HG02759 (cell line): Measurements from ENCODE around the gene PTPRD.

Source experiments
- ATAC-seq: cut with Tn5 transposase; IDR thresholded peaks from one replicate; pipeline ENCODE4 v1.9.1; 2021; ENCODE audit warnings: mild to moderate bottlenecking, moderate library complexity; ENCODE audit not compliant: unreplicated experiment

The PTPRD gene

DNA sequence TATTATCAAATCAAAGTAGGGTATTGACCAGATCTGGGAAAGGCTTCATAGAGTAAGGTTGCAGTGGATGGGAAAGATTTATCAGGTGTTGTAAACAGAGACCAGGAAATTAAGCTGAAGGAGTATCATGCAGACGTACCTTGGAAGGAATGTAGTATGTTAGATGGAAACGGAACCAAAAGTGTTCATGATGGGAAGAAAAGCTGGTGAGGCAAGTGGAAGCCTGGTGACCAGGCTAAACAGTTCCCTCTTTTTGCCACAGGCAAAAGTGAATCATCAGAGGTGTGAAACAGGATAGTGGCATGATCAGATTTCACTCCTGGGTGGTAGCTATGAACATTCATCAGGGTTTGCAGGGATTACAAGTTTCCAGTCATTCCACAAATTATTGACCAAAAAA lies 2033.1 kb downstream of the PTPRD start:
- no peak for ATAC-seq

DNA sequence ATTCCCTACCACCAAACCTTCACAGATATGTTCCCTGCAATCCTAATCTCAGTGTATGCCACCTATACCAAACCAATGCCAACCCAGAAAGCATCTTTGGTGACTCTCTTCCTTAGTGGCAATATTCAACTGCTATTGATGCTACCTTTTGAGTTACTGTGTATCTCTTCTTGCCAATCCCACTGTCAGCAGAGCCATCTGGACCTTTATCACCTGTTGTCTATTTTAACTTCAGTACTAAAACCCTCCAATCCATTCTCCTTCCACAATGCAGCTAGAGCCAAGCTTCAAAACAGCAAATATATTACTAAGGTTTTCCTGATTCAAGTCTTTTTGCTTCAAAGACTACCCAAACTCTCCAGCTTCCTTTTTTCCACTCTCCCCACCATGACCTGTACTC lies 2036.1 kb downstream of the PTPRD start:
- no peak for ATAC-seq

GRCh38 chr9:8574846-8575245 lies 2038.0 kb downstream of the PTPRD start:
- no peak for ATAC-seq

GRCh38 chr9:8572209-8572608 lies 2040.6 kb downstream of the PTPRD start:
- no peak for ATAC-seq

DNA sequence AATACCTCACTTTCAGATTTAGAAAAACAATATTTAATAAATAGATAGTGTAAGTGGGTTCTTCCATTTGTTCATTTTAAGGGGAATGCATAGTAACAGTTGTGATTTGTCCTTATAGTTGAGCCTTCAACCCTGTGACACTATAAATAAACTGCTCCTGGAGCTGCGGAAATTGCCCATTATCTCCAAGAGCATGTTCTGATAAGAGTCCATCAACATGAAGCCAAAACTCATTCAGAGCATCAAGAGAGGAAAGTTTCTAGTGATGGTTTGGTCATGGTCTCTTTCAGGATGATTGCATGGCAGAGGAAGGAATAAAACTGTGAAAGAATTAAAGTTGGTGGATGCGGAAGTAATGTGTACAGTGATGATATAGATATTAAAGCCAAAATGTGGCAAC lies 2041.2 kb downstream of the PTPRD start:
- no peak for ATAC-seq

DNA sequence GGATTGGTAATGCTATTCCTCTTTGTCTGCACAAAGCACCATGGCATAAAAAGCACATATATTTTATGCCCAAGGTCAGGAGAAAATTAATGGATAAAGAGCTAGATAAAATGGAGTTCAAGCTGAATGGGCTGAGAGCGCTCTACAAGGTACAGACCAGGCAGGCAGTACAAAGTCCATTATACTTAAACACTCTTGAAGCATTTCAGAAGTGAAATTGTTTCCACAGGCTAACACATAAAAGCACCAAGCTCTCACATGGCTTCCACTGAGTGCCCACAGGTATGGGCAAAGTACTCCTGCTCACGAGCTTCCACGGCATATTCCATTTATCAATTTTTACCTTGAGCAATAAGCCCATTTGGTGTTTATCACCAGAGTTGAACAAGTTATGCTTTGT lies 2042.0 kb downstream of the PTPRD start:
- ATAC-seq = no peak

DNA sequence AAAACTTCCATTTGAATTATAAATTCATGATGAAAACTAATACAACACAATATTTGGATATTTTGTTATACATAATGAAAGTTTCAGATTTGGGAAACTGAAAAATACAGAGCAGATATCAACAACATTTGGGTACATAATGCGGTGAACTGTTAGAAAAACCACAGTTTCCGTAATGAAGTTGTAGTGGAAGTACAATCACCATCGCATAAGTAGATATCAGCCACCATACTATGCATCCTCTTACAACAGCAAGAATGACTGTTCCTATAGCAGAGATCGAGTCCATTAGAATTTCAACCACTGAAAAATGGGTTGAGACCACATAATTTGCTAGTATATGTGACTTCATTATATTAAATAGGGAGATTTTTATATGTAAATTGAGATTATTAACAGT lies 2043.0 kb downstream of the PTPRD start:
- no peak for ATAC-seq

DNA sequence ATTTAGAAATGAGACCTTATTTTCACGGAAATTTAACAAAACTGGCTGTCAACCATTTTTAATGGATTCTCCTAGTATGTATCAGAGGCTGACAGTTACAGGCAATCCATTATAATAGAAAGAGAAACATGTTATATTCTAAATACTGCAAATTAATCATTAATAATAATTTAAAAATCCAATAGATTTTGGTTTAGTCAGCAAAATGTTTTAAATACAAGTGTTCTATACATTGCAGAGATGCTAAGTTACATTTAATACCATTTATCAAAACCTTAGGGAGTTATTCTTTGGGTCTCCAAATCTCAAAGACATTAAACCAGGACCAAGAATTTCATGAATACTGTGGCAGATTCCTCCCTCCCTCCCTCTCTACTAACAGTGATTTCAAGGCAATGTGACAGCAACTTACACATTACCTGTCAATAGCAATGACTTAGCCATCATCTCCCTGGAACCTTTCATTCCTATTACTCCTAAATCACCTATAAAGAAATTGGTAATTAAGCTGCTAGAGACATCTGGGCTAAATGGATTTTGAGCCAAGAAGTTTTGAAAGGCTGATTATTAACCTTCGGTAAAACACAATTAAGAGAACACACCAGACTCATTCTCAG lies 2044.7 kb downstream of the PTPRD start:
- no peak for ATAC-seq

DNA sequence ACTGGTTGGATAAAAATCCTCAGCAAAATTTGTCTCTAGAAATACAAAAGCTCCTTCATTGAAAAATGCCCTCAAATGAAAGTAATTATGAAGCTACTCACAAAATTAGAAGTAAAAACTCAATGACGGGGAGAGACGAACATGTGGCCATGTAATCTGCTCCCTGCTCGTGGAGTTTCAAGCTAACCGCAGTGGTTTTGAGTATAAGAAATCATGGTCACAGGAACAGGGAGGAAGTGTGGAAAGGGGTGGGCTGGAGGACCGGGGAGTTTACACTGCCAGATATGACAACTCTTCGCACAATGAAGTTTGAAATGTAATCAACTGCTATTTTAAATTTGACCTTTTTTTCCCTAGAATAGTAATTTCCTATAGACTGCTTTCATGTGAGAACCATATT lies 2047.8 kb downstream of the PTPRD start:
- no peak for ATAC-seq

- ATAC-seq = no peak
Observed at GRCh38 chr9:8560560-8561525, 2052.0 kb downstream of the PTPRD start.

DNA sequence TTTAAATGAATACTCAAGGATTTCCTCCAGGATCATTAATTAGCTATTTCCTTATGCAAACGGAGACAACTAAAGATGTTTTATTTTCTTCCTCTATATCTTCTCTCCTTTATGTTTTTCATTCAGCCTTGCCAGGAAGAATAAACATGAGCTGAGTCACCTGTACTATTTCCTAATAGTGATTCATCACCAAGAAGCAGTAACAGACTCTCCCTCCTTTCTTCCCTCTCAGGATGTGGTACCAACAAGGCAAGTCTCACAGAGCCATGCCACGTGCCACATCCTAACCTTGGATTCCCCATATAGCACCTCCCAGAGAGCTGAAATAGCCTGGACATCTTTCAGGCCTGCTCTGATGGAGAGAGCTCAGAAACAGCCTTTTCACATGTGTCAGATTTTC lies 2054.6 kb downstream of the PTPRD start:
- no peak for ATAC-seq

GRCh38 chr9:8555762-8556500 lies 2056.9 kb downstream of the PTPRD start:
- no peak for ATAC-seq

DNA sequence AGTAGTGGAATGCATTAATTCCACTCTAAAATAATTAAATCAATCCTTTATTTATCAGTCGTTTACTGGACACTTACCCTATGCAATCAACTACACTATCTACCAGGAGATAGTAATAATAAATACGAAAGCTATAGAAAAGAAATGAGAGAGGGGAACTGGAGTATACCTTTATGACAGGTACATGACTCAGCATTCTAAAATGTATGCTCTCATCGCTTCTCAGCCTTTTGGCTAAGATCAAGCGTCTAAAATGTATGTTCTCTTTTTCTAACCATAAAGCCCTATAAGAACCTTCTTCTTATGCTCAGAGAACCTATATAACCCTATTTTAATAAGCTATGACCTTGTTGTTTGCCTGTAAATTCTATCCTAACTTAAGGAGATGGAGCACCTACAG lies 2059.4 kb downstream of the PTPRD start:
- no peak for ATAC-seq

DNA sequence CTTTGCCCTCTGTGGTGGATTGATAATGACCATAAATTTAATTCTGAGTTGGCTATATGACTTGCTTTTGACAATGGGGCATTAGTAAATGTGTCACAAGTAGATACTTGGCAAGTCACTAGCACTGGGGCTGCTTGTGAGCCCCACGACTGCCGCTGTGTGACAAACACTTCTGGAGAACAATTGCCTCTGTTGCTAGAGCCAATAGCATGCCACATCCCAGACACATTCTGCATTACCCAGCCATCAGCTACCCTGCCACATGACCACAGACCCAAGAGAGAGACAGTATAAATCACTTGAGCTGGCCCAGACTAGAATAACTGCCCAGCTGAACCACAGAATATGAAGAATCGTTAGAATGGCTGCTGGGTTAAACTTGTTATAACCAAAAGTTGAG lies 2060.1 kb downstream of the PTPRD start:
- ATAC-seq = no peak

- ATAC-seq = no peak
Observed at GRCh38 chr9:8549214-8549613, 2063.6 kb downstream of the PTPRD start.

GRCh38 chr9:8543219-8543618 lies 2069.6 kb downstream of the PTPRD start:
- no peak for ATAC-seq

- no peak for ATAC-seq
Observed at GRCh38 chr9:8542537-8542936, 2070.3 kb downstream of the PTPRD start.

DNA sequence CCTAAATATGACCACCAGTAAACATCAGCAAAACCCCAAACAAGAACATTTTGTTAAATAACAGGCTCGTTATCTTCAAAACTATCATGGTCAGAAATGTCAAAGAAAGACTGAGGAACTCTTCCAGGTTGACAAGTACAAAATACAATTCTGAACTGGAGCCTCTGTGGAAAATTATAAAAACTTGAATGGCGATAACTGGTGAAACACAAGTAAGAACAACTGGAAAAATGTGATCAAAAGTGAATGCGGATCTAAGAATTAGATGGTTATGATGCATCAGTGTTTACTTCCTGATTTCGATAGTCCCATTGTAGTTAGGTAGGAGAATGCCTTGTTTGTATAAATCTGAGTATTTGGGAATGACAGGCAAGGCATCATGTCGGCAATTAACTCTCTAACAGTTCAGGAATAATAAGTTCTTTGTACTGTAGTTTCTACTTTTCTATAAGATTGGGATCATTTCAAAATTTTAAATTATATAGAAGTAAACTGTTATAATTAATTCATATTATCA lies 2073.1 kb downstream of the PTPRD start:
- no peak for ATAC-seq

DNA sequence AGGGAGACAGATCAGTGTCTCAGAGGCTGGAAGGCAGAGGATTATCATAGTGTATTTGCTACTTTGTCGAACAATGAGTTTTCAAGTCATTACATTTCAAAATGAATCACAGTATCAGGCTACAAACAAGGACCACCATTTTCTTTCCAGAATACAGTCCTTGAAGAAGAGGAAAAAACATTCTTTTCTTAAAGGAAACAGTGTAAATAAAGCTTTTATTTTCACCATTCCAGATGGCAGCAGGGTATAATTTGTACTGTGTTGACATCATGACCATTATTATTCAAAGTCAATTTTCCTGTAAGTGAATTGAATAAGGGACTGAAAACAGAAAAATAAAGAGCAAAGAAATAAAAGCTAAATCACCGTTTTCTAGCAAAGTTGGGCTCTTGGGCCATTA lies 2076.0 kb downstream of the PTPRD start:
- no peak for ATAC-seq

DNA sequence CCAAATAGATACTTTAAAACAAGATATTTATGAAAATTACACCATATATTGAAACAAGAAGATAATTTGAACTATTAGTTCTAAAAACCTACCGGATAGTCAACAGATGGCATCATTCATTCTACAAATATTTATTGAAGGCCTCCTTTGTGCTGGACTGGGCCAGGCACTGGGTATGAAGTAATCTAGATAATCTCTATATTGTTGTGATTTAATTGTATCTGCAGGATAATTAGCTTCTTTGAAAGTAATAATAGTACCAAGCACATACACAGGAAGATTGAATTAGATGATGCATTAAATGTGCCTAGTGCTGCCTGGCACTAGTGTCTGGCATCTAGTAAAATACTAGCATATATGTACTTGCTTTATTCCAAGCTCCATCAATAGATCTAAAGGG lies 2078.0 kb downstream of the PTPRD start:
- no peak for ATAC-seq

- ATAC-seq = no peak
Observed at GRCh38 chr9:8533681-8534080, 2079.1 kb downstream of the PTPRD start.
